ENCODE data around the gene CTTNBP2.

GRCh38 chr7:117751775-117752174 is 121.5 kb downstream of the CTTNBP2 start:
- TF ChIP-seq EP300 (IDR thresholded peaks at IDR 0.05; ENCODE audit: low read depth in 2 of 2, low read length in 2 of 2) (no peak), EP300 (CRISPR knock-in tag; IDR thresholded peaks at IDR 0.05; ENCODE audit: borderline replicate concordance) (no peak), ZNF558 (CRISPR knock-in tag; IDR thresholded peaks at IDR 0.05; ENCODE audit: borderline replicate concordance) (no peak), BCL3 (CRISPR knock-in tag; IDR thresholded peaks at IDR 0.05) (no peak), ELK4 (CRISPR knock-in tag; IDR thresholded peaks at IDR 0.05; ENCODE audit: borderline replicate concordance) (no peak), KDM5B (CRISPR knock-in tag; IDR thresholded peaks at IDR 0.05; ENCODE audit: borderline replicate concordance) (no peak)

All from HepG2 (cell line).